ENCODE results near the gene HBE1.

The HBE1 gene

GRCh38 chr11:5290106-5290505, 20.4 kb upstream of the HBE1 start:
- in situ Hi-C loops (cut with HindIII; ENCODE audit: low sequenced_read_pairs): no loop called here
- no peak for DNase-seq (ENCODE audit: low read depth, low spot score)
- TF ChIP-seq, protein P1, sequence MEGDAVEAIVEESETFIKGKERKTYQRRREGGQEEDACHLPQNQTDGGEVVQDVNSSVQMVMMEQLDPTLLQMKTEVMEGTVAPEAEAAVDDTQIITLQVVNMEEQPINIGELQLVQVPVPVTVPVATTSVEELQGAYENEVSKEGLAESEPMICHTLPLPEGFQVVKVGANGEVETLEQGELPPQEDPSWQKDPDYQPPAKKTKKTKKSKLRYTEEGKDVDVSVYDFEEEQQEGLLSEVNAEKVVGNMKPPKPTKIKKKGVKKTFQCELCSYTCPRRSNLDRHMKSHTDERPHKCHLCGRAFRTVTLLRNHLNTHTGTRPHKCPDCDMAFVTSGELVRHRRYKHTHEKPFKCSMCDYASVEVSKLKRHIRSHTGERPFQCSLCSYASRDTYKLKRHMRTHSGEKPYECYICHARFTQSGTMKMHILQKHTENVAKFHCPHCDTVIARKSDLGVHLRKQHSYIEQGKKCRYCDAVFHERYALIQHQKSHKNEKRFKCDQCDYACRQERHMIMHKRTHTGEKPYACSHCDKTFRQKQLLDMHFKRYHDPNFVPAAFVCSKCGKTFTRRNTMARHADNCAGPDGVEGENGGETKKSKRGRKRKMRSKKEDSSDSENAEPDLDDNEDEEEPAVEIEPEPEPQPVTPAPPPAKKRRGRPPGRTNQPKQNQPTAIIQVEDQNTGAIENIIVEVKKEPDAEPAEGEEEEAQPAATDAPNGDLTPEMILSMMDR (IDR thresholded peaks at IDR 0.05; ENCODE audit: low read depth, low read length): no peak

GRCh38 chr11:5289696-5290095, 20.0 kb upstream of the HBE1 start:
- no peak for DNase-seq (ENCODE audit: low read depth, low spot score)

More at GRCh38 chr11:5290106-5290505, 20.4 kb upstream of the HBE1 start:
- no peak overlapping the region for H3K4me3 ChIP-seq (ENCODE audit: low read depth, low read length)

GRCh38 chr11:5288906-5289550, 19.3 kb upstream of the HBE1 start:
- DNase-seq (ENCODE audit: low read depth, low spot score): no peak
- H3K4me3 ChIP-seq (ENCODE audit: low read depth, low read length): no peak overlapping the region
- TF ChIP-seq, protein P1 (IDR thresholded peaks at IDR 0.05; ENCODE audit: low read depth, low read length): no peak
- in situ Hi-C loops (cut with HindIII; ENCODE audit: low sequenced_read_pairs): no loop called here

More at GRCh38 chr11:5289696-5290095, 20.0 kb upstream of the HBE1 start:
- in situ Hi-C loops (cut with HindIII; ENCODE audit: low sequenced_read_pairs): no loop called here
- TF ChIP-seq, protein P1 (IDR thresholded peaks at IDR 0.05; ENCODE audit: low read depth, low read length): no peak
- no peak overlapping the region for H3K4me3 ChIP-seq (ENCODE audit: low read depth, low read length)

DNA sequence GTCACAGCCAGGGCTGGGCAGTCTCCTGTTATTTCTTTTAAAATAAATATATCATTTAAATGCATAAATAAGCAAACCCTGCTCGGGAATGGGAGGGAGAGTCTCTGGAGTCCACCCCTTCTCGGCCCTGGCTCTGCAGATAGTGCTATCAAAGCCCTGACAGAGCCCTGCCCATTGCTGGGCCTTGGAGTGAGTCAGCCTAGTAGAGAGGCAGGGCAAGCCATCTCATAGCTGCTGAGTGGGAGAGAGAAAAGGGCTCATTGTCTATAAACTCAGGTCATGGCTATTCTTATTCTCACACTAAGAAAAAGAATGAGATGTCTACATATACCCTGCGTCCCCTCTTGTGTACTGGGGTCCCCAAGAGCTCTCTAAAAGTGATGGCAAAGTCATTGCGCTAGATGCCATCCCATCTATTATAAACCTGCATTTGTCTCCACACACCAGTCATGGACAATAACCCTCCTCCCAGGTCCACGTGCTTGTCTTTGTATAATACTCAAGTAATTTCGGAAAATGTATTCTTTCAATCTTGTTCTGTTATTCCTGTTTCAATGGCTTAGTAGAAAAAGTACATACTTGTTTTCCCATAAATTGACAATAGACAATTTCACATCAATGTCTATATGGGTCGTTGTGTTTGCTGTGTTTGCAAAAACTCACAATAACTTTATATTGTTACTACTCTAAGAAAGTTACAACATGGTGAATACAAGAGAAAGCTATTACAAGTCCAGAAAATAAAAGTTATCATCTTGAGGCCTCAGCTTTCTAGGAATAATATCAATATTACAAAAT, 18.6 kb upstream of the HBE1 start:
- no peak overlapping the region for H3K4me3 ChIP-seq (ENCODE audit: low read depth, low read length)
- TF ChIP-seq, protein P1 (IDR thresholded peaks at IDR 0.05; ENCODE audit: low read depth, low read length): no peak
- DNase-seq (ENCODE audit: low read depth, low spot score): no peak
- in situ Hi-C loops (cut with HindIII; ENCODE audit: low sequenced_read_pairs): no loop called here

GRCh38 chr11:5286901-5287300, 17.2 kb upstream of the HBE1 start:
- in situ Hi-C loops (cut with HindIII; ENCODE audit: low sequenced_read_pairs): no loop called here
- TF ChIP-seq, protein P1 (IDR thresholded peaks at IDR 0.05; ENCODE audit: low read depth, low read length): no peak
- DNase-seq (ENCODE audit: low read depth, low spot score): no peak
- no peak overlapping the region for H3K4me3 ChIP-seq (ENCODE audit: low read depth, low read length)

- DNase-seq (ENCODE audit: low read depth, low spot score): no peak
- TF ChIP-seq, protein P1 (IDR thresholded peaks at IDR 0.05; ENCODE audit: low read depth, low read length): no peak
- in situ Hi-C loops (cut with HindIII; ENCODE audit: low sequenced_read_pairs): no loop called here
- no peak overlapping the region for H3K4me3 ChIP-seq (ENCODE audit: low read depth, low read length)
Measured at GRCh38 chr11:5286351-5286750, 16.6 kb upstream of the HBE1 start.

Measured in astrocyte of the spinal cord (primary cell).